HG02588 (cell line): ENCODE measurements around the gene METRNL.
A peak's percentile ranks its signal among the peaks of the same experiment; 100 is the strongest.
"Not testable (repeated sequence)": the region's sequence is repeated elsewhere in the genome, so short reads cannot be mapped to it uniquely, and the experiment has no call there.

Experiments used
- ATAC-seq: cut with Tn5 transposase; IDR thresholded peaks from one replicate; pipeline ENCODE4 v1.9.1; 2021; ENCODE audit warnings: mild to moderate bottlenecking, moderate library complexity; ENCODE audit not compliant: unreplicated experiment

Gene METRNL

DNA sequence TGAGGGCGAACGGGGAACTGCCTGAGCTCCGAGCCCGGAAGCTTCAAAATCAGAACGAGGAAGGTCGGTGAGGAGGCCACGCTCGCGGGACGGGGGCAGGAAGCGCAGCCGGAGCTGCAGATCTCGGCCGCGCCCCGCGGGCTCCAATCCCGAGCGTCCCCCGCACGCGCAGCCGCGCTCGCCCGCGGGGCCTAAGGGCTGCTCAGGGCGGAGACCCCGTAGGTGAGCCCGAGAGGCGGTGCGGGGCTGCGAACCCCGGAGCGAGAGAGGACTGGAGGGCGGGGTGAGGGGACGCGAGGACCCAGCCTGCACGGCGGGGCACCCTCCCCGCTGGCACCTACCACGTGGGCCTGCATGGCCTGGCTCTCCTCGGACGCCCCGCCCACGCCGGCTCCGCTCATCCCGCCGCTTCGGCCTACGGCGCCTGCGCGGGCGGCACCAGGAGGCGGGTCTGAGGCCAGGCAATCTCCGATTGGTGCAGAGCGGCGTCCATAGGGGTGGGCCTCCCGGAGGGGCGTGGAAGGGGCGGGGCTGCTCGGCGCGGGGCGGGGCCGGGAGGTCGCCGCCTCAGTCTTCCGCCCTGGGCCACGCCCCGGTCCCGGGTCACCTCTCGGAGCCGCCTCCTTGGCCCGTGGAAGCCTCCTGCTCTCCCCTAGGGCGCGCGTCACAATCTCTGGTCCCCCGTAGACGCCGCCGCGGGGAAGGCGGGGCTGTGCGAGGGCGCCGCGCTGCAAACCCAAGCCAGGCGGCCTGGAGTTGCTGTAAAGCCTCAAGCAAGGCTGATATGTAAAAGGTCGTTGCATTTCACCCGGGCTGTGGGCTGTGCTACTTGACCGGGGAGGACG lies 27.8 kb upstream of the METRNL start:
- ATAC-seq: peak; percentile 88

DNA sequence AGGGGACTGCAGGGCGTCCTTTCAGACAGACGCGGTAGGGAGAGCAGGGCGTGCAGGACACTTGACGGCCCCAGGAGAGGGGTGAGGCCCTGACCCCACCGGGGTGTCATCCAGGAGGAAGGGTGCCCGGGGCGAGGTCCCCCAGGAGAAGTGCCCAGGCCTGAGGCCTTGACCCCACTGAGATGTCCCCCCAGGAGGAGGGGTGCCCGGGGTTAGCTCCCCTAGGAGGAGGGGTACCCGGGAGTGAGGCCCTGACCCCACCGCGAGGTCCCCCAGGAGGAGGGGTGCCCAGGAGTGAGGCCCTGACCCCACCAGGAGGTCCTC lies 27.2 kb upstream of the METRNL start:
- ATAC-seq: no peak

DNA sequence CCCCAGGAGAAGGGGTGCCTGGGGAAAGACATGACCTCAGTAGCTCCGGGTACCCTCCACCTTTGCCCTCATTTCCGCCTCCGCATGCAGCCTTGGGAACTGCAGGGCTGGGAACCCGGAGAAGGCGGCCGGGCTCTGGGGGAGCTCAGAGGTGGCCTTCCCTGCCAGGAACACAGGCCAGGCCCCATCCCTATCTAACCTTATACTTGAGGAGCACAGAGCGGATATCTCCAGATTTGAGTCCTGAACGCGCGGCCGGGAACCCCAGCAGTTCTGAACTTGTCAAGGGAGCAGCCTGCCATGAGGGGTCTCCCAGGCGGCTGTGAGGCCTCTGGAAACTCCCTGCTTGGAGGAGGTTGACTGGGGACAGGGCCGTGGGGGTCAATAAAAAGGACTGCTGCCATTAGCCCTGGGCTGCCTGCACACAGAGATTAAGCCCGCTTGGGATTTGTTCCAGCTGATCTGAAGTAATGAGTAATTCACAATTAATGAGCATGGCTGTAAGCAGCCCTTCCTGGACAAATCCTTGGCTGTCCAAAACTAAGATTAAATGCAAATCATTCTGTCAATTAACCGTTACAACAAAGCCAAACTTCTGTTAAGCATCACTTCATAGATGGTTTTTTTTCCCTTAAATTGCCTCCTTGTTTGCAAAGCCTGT lies 26.3 kb upstream of the METRNL start:
- no peak for ATAC-seq

DNA sequence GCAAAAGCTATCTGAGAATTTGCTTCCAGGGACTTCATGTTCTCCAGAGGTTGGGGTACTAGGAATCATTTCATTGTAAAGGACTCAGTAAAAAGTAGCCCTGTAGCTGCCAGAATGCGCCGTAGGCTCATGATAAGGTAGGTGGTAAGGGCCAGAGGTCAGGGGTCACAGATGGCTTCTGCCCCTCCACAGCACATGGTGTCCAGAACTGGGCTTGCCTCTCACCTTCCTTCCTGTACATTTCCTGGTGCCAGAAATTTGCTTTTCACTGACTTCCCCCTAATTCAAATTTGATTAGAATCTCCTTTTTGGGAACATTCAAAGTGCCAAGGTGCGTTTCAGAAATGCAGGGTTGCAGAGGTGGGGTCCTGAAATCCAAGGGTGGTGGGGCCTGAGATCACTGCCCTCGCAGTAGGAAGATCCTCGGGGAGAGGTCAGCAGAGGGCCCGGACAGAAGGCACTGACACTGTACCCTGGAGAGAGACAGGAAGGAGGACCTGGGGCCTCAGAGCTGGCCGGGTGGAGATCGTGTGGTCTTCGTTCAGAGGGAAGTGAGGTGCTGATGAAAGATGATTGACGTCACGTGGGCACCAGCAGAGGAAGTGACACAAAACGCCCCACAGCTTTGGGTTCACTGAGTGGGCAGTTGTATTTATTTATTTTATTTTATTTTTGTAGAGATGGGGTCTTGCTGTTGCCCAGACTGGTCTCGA lies 25.5 kb upstream of the METRNL start:
- ATAC-seq: no peak

DNA sequence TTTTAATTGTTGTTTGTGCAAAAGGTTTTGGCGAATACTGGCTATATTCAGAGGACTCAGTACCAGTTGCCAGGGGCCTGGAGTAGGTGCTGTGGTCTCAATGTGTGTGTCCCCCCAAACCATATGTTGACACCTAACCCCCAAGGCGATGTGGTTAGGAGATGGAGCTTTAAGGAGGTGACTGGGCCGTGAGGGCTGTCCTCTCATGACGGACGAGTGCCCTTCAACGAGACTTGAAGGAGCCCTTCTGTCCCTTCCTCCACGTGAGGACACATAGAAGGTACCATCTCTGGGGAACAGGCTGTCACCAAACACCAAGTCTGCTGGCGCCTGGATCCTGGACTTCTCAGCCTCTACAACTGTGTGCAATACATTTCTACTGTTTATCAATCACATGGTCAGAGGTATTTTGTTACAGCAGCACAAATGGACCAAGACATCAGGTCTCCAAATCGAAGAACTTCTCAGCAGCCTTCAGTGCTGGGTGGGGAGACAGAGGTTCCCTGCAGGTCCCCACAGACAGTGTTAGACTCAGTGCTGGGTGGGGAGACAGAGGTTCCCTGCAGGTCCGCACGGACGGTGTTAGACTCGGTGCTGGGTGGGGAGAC lies 24.8 kb upstream of the METRNL start:
- ATAC-seq: no peak

DNA sequence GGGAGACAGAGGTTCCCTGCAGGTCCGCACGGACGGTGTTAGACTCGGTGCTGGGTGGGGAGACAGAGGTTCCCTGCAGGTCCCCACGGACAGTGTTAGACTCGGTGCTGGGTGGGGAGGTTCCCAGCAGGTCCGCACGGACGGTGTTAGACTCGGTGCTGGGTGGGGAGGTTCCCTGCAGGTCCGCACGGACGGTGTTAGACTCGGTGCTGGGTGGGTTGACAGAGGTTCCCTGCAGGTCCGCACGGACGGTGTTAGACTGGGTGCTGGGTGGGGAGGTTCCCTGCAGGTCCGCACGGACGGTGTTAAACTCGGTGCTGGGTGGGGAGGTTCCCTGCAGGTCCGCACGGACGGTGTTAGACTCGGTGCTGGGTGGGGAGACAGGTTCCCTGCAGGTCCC lies 24.2 kb upstream of the METRNL start:
- ATAC-seq: not testable (repeated sequence)

DNA sequence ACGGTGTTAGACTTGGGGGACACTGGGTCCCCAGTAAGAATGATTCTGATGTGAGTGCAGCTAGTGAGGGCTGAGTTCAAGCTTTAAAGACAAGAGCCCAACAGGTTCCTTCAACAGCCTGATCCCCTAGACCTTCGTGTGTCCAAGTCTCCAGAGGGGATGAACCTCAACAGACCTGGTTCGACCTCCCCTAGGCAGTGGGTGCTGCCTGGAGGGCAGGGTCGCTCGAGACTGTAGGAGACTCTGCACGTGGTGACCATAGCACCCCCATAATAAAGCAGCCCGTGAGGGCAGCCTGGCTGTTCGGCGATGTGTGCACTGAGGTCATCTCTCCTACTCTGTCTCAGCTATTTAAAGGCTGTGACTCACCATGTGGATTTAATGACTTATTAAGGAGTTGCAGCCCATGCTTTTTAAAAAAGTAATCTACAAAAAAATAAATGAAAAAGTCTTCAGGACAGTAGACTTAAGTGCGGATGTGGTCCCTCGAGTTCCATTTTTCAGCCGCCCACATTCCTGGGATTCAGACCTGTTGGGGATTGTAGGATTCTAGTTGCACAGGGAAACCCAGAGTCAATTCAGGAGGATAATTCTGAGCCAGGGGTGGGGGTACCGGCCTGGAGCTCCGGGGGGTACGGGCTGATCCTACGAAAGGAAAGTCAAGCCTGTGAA lies 23.4 kb upstream of the METRNL start:
- ATAC-seq: no peak

DNA sequence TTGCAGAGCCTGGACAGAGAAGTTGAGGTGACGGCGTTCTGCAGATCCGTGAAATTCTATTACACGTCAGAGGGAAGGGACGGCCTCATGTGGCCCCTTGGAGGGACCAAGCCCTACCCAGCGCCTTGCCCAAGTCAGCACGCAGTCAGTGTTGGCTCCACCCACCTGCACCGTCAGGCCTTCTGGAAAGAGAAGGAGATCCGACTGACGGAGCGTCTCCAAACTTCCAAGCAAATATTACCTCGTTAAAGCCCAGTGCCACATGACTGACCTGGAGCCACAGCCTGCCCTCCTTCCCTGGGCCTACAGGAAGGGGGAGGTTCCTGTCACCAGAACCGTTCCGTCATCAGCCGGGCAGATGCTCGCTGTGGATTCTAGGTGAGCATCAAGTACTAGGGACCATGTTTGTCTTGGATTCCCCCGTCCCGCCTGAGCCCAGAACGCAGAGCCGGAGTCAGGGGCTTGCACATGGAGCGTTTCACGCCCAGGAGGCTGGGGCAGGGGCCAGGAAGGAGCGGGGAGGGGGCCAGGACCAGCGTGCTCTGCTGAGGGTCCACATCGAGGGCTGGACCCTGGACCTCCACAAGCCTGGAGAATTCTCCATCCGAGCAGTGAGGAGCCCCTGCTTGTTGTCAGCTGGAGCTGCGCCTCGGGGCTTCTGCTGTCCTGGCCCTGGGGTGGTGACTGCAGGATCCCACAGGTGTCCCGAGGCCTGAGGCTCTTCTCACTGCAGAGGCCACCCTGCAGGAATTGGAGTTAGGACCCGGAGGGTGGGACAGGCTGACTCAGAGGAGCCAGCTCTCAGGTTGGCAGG lies 22.6 kb upstream of the METRNL start:
- ATAC-seq: no peak

DNA sequence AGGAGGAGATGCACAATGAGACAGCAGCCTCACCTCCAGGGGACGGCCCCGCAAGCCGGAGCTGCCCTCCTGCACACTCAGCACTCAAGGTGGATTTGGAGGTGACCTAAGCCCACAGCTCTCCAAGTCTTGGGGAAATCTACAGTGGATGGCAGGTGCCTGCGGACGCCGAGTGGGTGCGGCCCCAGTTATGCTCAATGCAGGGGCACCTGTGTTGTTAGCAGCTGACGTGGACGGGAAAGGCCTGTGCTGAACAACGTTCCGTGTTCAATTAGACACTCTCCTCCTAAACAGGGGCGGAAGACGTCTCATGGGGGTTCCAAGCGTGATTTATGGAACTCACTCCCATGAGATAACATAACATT lies 22.0 kb upstream of the METRNL start:
- ATAC-seq: no peak

DNA sequence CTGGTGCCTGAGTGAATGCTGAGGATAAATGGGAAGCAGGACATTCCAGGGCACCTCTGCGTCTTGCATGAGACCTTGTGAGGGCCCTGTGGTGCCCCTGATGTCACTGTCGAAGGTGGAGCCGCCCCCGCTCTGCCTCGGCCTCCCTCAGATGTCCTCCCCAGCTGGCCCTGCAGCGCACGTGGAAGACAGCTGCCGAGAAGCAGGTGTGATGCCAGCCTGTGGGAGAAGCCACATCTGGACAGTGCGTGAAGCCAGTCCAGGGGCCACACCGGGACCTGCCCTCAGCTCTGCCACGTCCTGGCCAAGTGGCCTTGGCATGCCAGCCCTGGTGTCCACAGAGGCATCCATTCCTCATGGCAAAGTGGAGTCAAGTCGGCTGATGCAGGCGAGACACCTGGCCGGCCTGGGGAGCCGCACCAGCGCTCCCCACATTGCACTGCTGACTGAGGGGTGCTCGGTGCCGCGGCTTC lies 21.6 kb upstream of the METRNL start:
- no peak for ATAC-seq

DNA sequence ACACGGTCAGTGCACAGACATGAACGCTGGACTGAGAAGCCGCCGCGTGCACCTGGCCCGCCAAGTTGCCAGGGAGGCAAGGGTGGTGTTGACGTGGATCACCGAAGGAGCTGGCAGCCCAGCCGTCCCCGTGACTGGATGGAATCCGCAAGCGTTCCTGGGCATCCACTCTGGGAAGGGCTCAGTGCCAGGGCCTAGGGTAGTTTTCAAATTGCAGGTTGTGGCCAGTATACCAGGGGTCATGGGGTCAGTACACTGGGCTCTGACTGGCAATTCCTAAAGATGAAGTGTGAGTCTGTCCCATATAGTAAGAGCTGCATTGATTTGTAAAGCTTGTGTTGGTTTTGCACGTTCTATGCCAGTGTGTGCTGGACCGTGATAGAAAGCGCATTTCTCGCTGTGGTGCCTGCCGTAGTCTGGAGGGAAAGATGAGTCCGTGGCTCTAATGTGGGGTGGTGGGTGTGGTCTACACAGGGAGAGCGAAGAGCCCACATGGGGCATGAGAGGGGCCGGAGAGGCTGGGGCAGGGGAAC lies 21.1 kb upstream of the METRNL start:
- ATAC-seq: no peak

DNA sequence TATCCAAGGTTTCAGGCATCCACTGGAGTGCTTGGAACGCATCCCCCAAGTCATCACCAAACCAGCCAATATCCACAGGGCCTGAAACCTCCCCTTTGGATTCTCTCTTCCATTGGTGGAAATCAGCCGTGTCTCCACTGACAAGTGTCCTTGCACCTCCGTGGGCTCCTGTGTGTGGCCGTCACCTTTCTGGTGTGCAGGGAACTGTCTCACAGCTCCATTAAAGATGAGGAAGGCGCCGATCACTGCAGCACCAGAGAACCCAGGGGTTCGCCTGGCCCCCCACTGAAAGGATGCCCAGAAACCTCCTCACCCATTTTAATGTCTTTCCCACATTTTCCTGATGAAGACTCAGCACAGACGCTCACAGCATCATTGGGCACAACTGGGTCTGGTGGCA lies 17.8 kb upstream of the METRNL start:
- ATAC-seq: no peak

DNA sequence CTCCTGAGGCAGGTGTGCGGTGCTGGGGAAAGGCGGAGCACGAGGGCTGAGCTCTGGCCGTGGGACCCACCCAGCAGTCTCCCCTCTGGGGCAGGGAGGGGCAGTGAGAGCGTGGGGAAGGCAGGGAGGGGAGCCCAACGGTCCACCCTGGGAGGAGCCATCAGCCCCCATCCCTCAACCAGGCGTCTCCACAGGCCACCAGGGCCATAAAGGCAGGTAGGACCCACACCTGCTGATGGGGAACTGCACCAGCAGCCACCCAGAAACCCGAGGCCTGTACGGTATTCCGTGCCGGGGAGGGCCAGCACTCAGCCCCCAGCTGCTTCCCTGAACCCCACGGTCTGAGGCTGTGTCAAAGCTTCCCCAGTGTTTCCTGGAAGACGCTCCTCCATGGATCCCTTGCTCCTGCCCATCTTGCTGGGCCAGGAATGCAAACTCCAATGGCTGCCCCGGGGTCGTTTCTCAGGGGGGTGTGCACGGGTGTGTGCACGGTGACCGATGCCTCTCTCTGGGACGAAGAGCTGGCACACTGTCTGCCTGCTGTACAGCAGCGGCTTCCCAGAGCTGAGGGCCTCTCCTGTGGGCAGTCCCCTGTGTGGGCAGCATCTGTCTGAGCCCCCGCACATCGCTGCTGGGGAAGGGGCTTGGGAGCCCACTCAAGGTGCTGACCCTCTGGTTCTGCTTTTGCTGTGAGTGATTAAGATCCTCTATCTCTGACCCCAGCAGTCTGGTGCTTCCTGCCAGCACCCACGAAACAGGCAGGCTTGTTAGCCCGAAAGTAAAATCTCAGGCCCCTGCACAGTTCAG lies 17.2 kb upstream of the METRNL start:
- ATAC-seq: no peak

DNA sequence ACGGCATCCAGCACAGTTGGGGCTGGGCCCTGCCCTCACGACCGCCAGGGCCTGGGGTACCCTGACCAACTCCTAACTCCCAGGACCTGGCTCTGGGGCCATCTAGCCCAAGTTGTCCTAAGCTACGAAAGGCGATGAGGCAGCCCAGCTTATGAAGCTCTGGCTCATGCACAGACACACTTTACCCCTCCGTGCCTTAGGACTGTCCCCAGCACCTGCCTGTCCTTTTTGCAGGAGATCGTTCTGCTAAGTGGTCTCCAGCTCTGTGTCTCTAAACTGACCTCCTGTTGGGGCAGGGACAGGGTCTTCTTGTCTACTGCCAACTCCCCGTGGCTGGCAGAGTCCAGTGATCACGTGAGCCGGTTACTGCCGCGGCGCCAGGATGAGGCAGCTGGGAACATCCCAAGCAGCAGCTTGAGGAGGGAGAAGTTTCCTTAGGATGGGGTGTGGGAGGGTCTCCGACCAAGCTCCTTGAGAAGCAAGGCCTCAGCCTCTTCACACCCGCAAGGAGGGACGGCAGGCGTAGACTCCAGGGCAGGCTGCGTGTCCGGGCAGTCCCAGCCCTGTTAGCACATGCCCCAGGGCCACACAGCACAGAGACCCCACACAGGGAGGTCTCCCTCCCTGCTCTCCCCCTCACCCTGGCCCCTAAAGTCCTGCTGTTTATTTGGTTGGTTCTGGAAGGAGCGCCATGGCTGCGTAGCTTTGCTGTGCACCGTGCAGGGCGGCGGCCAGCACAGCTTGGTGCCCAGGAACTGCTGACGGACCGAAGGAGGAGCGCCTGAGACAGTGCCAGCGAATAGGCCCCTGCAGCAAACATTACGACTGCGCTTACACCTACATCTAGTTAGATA lies 16.4 kb upstream of the METRNL start:
- ATAC-seq: no peak

DNA sequence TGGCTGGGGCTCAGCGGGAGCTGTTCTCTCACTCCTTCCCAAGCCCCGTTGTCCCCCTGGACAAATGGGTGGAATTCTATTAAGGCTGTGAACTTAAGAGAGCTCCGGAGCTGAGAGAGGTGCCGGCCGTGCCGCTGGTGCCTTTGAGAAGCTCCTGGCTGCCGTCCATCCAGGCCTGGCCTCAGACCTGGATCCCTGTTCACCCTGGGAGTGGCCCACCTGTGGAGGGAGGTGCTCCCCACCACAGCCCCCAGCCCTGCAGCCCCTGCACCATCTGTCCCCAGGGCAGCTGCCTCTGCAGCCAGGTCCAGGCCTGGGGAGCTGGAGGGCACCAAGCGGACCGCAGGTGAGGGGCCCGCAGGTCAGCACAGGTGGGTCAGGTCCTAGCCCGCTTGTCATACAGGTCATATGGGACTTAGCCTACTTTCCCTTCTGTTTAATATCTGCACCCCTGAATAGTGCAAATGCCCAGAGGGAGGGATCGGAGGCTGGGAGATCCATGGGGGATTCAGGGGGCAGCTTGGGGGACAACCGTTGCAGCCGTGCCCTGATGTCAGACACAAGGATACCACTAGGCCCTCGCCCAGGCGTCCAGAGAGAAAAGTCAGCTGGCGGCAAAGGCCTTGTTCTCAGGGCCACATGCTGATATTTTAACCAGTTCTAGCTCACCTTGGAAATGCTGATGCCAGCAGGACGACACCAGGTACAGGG lies 15.2 kb upstream of the METRNL start:
- no peak for ATAC-seq

DNA sequence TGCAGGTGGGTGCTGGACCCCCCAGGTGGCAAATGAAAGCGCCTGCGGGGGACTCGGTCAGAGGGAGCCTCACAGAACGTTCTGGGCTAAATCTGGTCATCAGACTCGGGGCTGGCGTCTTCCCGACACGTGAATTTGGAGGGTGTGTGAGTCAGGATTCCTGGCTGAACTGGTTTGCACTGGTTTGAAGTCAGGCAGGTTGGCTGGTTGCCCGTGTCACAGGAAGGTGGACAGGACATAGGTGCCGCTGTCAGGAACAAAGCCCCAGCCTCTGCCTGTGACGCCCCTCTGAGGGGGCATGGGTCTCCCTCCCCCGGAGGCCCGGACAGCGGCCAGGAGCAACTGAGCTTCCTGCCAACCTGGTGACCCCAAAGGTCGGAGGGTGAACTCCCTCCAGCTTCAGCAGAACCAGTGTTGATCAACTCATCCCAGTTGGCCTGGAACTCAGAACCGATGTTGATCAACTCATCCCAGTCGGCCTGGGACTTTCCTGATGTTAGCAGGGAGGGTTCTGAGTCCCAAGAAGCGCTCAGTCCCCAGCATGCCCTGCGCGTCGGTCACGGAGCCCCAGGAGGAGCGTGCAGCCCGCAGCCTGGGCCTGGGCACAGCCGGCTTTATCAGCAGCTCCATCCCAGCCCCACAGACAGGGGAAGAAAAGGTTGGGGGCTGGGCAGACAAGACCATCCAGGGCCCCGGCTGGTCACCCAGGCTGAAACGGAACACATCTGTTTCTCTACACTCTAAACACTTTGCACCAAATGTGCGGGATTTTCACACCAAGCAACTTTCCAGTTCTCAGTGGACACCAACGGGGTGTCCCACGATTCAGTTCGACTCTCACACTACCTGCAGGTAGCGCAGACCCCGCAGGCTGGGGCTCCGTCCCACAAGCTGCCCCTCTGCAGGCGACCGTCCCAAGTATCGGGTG lies 14.4 kb upstream of the METRNL start:
- ATAC-seq: no peak
